Keratinocyte (primary cell): ENCODE measurements around the gene TRPT1.

Experiments
- CTCF ChIP-seq, 3 experiments: IDR thresholded peaks in 1 of 3; conservative IDR thresholded peaks in 1 of 3; optimal IDR thresholded peaks in 1 of 3; 2 replicates in 2 of 3; 3 replicates in 1 of 3; pipeline versions ENCODE3 to v1.5.1; 2011; ENCODE audit warnings: low read length in 3 of 3, mild to moderate bottlenecking in 3 of 3, moderate library complexity in 2 of 3, control low read depth in 1 of 3, inconsistent platforms in 1 of 3; ENCODE audit not compliant: insufficient read depth in 2 of 3; ENCODE audit errors: extremely low read depth in 1 of 3
- EZH2 ChIP-seq: IDR thresholded peaks from one replicate; pipeline ENCODE4 v1.6.1; 2012; ENCODE audit warnings: inconsistent platforms, mild to moderate bottlenecking, low read length, moderate library complexity

- TF ChIP-seq CTCF (optimal IDR thresholded peaks at IDR 0.05 in 1 of 3, IDR thresholded peaks at IDR 0.05 in 1 of 3, conservative IDR thresholded peaks at IDR 0.05 in 1 of 3; ENCODE audit: extremely low read depth in 1 of 3, insufficient read depth in 2 of 3, low read length in 3 of 3) (no peak), EZH2 (no peak)
These were observed 6.2 kb downstream of the TRPT1 start for GRCh38 chr11:64219755-64220154.
